NB4 (cell line): Measurements from ENCODE around the gene SLCO3A1.
A peak's percentile ranks its signal among the peaks of the same experiment; 100 is the strongest.

Experiments
- DNase-seq: peaks from one replicate; pipeline ENCODE4 v3.0.0; 2010; ENCODE audit warnings: low read depth
- H3K4me3 ChIP-seq: one replicate; pipeline ENCODE4 v1.5.1; 2011; ENCODE audit warnings: mild to moderate bottlenecking, low read depth, low read length, moderate library complexity
- MYC ChIP-seq: IDR thresholded peaks from 2 replicates; pipeline ENCODE4 v1.6.1; 2011; ENCODE audit warnings: low read depth, low read length
- POLR2A ChIP-seq: IDR thresholded peaks from 2 replicates; pipeline ENCODE4 v1.6.1; 2011; ENCODE audit warnings: mild to moderate bottlenecking; ENCODE audit not compliant: insufficient read length; ENCODE audit errors: extremely low read depth
- TF ChIP-seq, protein P1 (sequence below): IDR thresholded peaks from 2 replicates; pipeline ENCODE4 v1.6.1; 2011; ENCODE audit warnings: low read depth, low read length
- TF ChIP-seq, protein P2 (sequence below): IDR thresholded peaks from one replicate; pipeline ENCODE4 v1.5.1; 2012; ENCODE audit warnings: low read depth, low read length

The SLCO3A1 gene

DNA sequence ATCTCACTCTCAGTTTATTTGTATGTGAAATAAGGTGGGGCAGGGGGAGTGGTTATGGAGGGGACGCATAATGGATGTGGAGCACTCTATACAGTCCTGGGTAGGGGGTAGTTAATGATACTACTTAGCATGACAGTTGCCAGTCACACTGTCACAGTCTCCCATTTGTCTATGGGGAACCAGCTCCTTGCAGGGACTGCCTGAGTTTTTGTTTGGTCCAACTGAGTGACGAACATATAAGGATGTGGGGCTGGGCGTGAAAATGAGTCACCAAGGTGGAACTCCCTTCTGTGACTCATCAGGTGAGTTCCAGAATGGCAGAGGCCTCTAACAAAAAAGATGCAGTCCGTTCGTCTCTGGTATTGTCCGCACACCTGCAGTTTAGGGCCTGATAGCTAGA lies 304.9 kb downstream of the SLCO3A1 start:
- no peak overlapping the region for H3K4me3 ChIP-seq
- TF ChIP-seq MYC (no peak), POLR2A (no peak)
- TF ChIP-seq, protein P1, sequence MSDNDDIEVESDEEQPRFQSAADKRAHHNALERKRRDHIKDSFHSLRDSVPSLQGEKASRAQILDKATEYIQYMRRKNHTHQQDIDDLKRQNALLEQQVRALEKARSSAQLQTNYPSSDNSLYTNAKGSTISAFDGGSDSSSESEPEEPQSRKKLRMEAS: no peak
- TF ChIP-seq, protein P2, sequence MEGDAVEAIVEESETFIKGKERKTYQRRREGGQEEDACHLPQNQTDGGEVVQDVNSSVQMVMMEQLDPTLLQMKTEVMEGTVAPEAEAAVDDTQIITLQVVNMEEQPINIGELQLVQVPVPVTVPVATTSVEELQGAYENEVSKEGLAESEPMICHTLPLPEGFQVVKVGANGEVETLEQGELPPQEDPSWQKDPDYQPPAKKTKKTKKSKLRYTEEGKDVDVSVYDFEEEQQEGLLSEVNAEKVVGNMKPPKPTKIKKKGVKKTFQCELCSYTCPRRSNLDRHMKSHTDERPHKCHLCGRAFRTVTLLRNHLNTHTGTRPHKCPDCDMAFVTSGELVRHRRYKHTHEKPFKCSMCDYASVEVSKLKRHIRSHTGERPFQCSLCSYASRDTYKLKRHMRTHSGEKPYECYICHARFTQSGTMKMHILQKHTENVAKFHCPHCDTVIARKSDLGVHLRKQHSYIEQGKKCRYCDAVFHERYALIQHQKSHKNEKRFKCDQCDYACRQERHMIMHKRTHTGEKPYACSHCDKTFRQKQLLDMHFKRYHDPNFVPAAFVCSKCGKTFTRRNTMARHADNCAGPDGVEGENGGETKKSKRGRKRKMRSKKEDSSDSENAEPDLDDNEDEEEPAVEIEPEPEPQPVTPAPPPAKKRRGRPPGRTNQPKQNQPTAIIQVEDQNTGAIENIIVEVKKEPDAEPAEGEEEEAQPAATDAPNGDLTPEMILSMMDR: no peak
- DNase-seq: no peak

DNA sequence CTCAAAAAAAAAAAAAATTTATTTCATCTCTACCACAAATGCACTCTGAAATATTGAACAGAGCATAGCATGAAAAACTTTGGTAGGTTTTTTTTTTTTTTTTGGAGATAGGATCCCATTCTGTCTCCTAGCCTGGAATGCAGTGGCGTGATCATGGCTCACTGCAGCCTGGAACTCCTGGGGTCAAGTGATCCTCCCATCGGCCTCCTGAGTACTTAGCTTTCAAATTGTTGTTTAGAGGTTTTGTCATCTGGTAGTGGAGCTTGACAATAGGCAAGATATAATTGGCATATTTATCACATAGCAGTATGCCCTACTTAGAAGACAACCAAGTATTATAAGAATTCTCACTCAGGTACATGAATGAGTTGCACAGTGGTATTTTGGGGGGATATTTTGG lies 306.0 kb downstream of the SLCO3A1 start:
- no peak for DNase-seq
- no peak for TF ChIP-seq POLR2A
- TF ChIP-seq MYC: no peak
- TF ChIP-seq, protein P1: no peak
- TF ChIP-seq, protein P2: no peak
- no peak overlapping the region for H3K4me3 ChIP-seq

DNA sequence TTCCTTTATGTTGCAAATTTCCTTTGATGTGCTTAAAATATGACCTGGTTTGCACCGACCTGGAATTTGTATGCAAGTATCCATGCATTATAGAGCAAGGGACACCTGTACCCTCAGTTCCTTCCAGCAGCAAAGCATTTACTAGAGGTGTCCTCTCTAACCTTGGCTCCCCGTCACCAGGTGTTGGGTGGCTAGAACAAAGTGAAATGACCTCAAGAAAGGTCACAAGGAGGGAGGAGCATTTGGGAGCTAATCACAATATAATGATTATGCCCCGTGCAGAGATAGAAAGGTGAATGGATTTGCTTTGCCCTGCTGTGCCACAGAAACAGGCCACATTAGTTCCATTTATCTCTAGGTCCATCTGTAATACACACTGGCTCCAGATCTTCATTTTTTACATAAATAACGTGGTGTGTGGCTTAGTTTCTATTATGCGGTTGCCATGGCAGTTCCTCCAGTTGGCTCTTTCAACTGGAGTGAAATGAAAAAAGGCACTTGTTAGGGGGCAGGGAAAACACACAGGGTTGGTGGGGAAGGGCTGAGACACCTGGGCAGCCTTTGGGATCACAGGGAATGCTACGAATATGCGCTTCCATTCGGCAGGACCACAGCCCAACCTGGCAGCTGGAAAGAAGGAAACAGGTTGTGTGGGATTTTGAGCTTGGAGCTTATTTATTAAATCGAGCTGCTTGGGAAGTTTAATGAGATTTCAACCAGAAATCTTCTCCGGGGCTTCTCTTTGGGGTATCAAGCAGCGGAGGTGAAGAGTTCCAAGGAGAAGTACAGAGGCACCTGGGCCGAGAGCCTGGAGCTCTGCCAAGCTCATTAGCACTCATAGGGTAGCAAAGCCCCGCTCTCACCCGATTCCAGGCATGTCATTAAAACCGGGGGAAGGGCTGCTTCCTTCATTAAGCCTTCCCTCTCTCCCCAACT lies 306.7 kb downstream of the SLCO3A1 start:
- TF ChIP-seq, protein P2: no peak
- TF ChIP-seq MYC (no peak), POLR2A (no peak)
- TF ChIP-seq, protein P1: no peak
- no peak for DNase-seq
- no peak overlapping the region for H3K4me3 ChIP-seq

DNA sequence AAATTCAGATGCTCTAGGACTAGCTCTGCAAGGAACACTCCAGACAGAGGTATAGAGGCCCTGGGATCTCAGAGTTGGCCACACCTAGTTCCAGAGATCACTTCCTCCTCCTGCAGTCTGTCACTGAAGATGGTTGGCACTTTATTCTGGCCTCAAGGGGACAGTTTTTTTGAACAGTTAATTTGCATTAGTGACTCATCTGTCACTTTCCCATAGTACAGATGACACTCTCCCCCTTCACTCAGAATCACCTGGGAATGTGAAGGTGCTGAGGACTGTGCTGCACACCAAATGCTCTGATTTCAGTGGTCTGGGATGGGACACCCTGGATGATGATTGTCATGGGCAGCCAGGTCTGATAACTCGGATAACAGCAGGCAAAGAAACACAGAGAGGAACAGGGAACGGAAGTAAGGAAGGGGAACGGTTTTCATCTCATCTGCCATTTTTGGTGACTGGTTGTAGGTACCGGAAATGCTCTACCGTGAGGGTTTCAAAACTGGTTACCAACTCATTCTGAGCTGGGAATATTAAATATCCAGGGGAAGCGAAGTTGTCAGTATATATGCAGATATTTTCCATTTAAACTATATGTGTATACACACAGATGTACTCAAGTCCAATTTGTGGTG lies 307.6 kb downstream of the SLCO3A1 start:
- no peak for TF ChIP-seq POLR2A
- peak; percentile 15 for DNase-seq
- no peak overlapping the region for H3K4me3 ChIP-seq

DNA sequence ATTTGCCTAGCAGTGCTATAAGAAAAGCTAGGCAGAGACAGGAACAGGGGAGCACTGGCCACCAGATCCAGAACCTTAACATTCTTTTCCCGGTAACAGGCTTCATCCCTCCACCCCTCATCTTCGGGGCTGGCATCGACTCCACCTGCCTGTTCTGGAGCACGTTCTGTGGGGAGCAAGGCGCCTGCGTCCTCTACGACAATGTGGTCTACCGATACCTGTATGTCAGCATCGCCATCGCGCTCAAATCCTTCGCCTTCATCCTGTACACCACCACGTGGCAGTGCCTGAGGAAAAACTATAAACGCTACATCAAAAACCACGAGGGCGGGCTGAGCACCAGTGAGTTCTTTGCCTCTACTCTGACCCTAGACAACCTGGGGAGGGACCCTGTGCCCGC lies 309.1 kb downstream of the SLCO3A1 start:
- no peak for DNase-seq
- H3K4me3 ChIP-seq: no peak overlapping the region
- TF ChIP-seq POLR2A: no peak
- TF ChIP-seq MYC: no peak
- TF ChIP-seq, protein P2: no peak
- TF ChIP-seq, protein P1: no peak

DNA sequence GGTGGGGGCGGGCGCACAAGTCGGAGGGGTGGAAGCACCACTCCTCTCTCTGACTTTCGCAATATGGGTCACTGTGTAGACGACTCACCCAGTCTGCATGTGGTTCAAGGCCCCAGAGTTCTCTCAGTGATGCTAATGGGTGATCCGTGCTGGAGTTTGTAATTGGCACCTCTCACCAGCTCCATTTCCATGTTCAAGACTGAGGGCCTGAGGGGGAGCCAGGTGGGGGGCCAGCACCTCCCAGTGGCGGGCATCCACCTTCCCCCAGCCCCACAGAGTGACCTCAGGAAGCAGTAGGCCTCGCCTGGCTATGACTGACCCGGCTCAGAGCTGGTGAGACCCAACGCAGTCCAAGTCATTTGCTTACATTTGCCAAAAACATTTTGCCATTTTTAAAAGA lies 310.1 kb downstream of the SLCO3A1 start:
- TF ChIP-seq POLR2A: no peak
- TF ChIP-seq, protein P1: no peak
- TF ChIP-seq, protein P2: no peak
- TF ChIP-seq MYC: no peak
- H3K4me3 ChIP-seq: no peak overlapping the region
- peak; percentile 26 for DNase-seq
